OCI-LY7 (cell line): ENCODE measurements around the gene HIP1R. TPM values are rescaled to one million over a fixed set of nuclear protein-coding genes. Genes with fewer than 3 reads are reported as not detected.

Experiments used
- BruUV-seq: library from RNA; stranded (reverse); fragments of 400-500 nt; replicated peaks from 2 replicates; lab custom pipeline; 2021; lab: Mats Ljungman, UMichigan
- CTCF ChIA-PET: fragments of 300-600 bp; sonication (Branson Sonifier 250); formaldehyde crosslinking; loops from one replicate; lab custom pipeline; 2022; ENCODE audit warnings: antibody characterized with exemption; ENCODE audit not compliant: unreplicated experiment; lab: Charles Lee
- POLR2A ChIA-PET: fragments of 300-600 bp; sonication (Branson Sonifier 250); formaldehyde crosslinking; loops from one replicate; lab custom pipeline; 2022; ENCODE audit warnings: antibody characterized with exemption; lab: Charles Lee
- DNase-seq: peaks from one replicate; pipeline ENCODE4 v3.0.0-alpha.2; 2015; ENCODE audit warnings: low spot score
- H2AFZ ChIP-seq: fragments of 200-600 bp; sonication (generic), shearing (Covaris generic); 2 replicates; pipeline ENCODE4 v1.6.1; 2014; ENCODE audit warnings: mild to moderate bottlenecking, antibody characterized with exemption, low read length, moderate library complexity
- H3K27ac ChIP-seq: fragments of 200-600 bp; sonication (generic); 2 replicates; pipeline ENCODE4 v1.5.1; 2014; ENCODE audit warnings: mixed run types, low read depth, mild to moderate bottlenecking, moderate library complexity, low read length, inconsistent platforms; ENCODE audit not compliant: poor library complexity, severe bottlenecking
- H3K36me3 ChIP-seq: fragments of 200-600 bp; sonication (generic); 2 replicates; pipeline ENCODE4 v1.6.1; 2014; ENCODE audit warnings: mild to moderate bottlenecking, antibody characterized with exemption, low read length, moderate library complexity, mixed read lengths; ENCODE audit not compliant: insufficient read depth
- H3K4me1 ChIP-seq: fragments of 200-600 bp; sonication (generic); 2 replicates; pipeline ENCODE4 v1.5.1; 2014; ENCODE audit warnings: mild to moderate bottlenecking, low read length; ENCODE audit not compliant: insufficient read depth, poor library complexity, severe bottlenecking
- H3K4me2 ChIP-seq: fragments of 200-600 bp; sonication (generic); 2 replicates; pipeline ENCODE4 v1.6.1; 2014; ENCODE audit warnings: mild to moderate bottlenecking, low read length
- H3K4me3 ChIP-seq: fragments of 200-600 bp; sonication (generic); 2 replicates; pipeline ENCODE4 v1.5.1; 2014; ENCODE audit warnings: mild to moderate bottlenecking, low read depth, low read length; ENCODE audit not compliant: poor library complexity, severe bottlenecking
- H3K79me2 ChIP-seq: fragments of 200-600 bp; sonication (generic); 2 replicates; pipeline ENCODE4 v1.6.1; 2016; ENCODE audit warnings: low read depth, mild to moderate bottlenecking, low read length, moderate library complexity, mixed read lengths; ENCODE audit not compliant: insufficient read depth
- H3K9me2 ChIP-seq: fragments of 200-600 bp; sonication (generic); 2 replicates; pipeline ENCODE4 v1.6.1; 2016; ENCODE audit warnings: mild to moderate bottlenecking, low read length, mixed read lengths; ENCODE audit not compliant: insufficient read depth
- H3K9me3 ChIP-seq: fragments of 200-600 bp; sonication (generic); 2 replicates; pipeline ENCODE4 v1.6.1; 2014; ENCODE audit warnings: mild to moderate bottlenecking, mixed run types, low read length, mixed read lengths
- H4K20me1 ChIP-seq: fragments of 200-600 bp; sonication (generic); 2 replicates; pipeline ENCODE4 v1.6.1; 2014; ENCODE audit warnings: mild to moderate bottlenecking, antibody characterized with exemption, low read length, moderate library complexity, mixed read lengths; ENCODE audit not compliant: insufficient read depth
- CTCF ChIP-seq: fragments of 200-600 bp; sonication (generic); conservative IDR thresholded peaks from 2 replicates; pipeline ENCODE4 v1.5.1; 2014; ENCODE audit warnings: mild to moderate bottlenecking, antibody characterized with exemption, low read length, moderate library complexity, mixed read lengths
- EZH2phosphoT487 ChIP-seq: fragments of 200-600 bp; sonication (generic); IDR thresholded peaks from 2 replicates; pipeline ENCODE4 v1.6.1; 2018; ENCODE audit warnings: low read depth, borderline replicate concordance, mild to moderate bottlenecking, mixed run types, antibody characterized with exemption, low read length, moderate library complexity, mixed read lengths
- intact Hi-C: fragments of 100-400 bp; cut with micrococcal nuclease; formaldehyde crosslinking; loops from one replicate; pipeline ENCODE4 v1.10.0; 2022; ENCODE audit not compliant: unreplicated experiment
- total RNA-seq, 2 experiments: library from RNA; depleted of rRNA in 1 of 2; stranded (reverse); fragments of >200 nt in 1 of 2; shearing (Covaris generic) in 1 of 2; gene quantifications; 2 replicates each; pipeline ENCODE4 v1.2.3, GENCODE V29; 2014 to 2022

Gene HIP1R
- total RNA-seq, 2 experiments from 2014 or later, result 56.5 to 66.4 TPM

GRCh38 chr12:122882908-122883558 is 47.8 kb downstream of the HIP1R start:
- Histone ChIP-seq H3K9me3 (no peaks in the 10 kb centered on the region), H3K4me3 (no peak overlapping the region), H3K79me2 (no peaks in the 10 kb centered on the region), H3K4me1 (peaks cover 53% of the 10 kb centered on the region), H3K9me2 (no peaks in the 10 kb centered on the region), H3K4me2 (no peak overlapping the region), H2AFZ (no peak overlapping the region), H3K36me3 (no peaks in the 10 kb centered on the region), H3K27ac (no peak overlapping the region), H4K20me1 (no peaks in the 10 kb centered on the region)
- intact Hi-C loops, result loop anchor here (10.0 kb wide), 1 partner anchor 352 kb away; the partner anchor contains the start of genes MPHOSPH9 and MTRFR
- BruUV-seq, result no TSS peak
- no peak for DNase-seq
- POLR2A ChIA-PET, result interaction anchor here (0.5 to 0.7 kb wide), 2 partner anchors 9 to 690 kb away, joined by 3 read pairs; no protein-coding TSS in a partner anchor
- CTCF ChIA-PET, result no interaction called here
- TF ChIP-seq CTCF, result no peak
- no peak for TF ChIP-seq EZH2phosphoT487

GRCh38 chr12:122884091-122884826 is 49.0 kb downstream of the HIP1R start:
- ChIA-PET POLR2A (interaction anchor here (0.5 kb wide), 1 partner anchor 349 kb away, joined by 3 read pairs; the partner anchor contains the start of genes MPHOSPH9 and MTRFR), CTCF (no interaction called here)
- BruUV-seq, result no TSS peak
- Histone ChIP-seq H4K20me1 (no peaks in the 10 kb centered on the region), H3K27ac (no peak overlapping the region), H3K4me2 (no peak overlapping the region), H3K4me3 (no peak overlapping the region), H3K4me1 (peaks cover 62% of the 10 kb centered on the region), H3K9me3 (no peaks in the 10 kb centered on the region), H3K36me3 (no peaks in the 10 kb centered on the region), H3K9me2 (no peaks in the 10 kb centered on the region), H3K79me2 (no peaks in the 10 kb centered on the region), H2AFZ (no peak overlapping the region)
- TF ChIP-seq EZH2phosphoT487 (no peak), CTCF (no peak)
- intact Hi-C loops, result loop anchor here (10.0 kb wide), 1 partner anchor 351 kb away; the partner anchor contains the start of genes MPHOSPH9 and MTRFR
- no peak for DNase-seq
